GM19099 (cell line): ENCODE measurements around the gene ZER1.

Experiments used
- POLR2A ChIP-seq: IDR thresholded peaks from 3 replicates; pipeline ENCODE4 v1.6.1; 2011; ENCODE audit warnings: low read depth; ENCODE audit not compliant: insufficient read length; ENCODE audit errors: extremely low read depth

ZER1 gene

GRCh38 chr9:128727640-128728248 is 44.0 kb downstream of the ZER1 start:
- no peak for TF ChIP-seq POLR2A

- peak; percentile 45 for TF ChIP-seq POLR2A
These were observed 46.9 kb downstream of the ZER1 start for GRCh38 chr9:128724744-128725211.

- TF ChIP-seq POLR2A = peak; percentile 99
These were observed 47.6 kb downstream of the ZER1 start, which contains the start of gene ZDHHC12 for GRCh38 chr9:128723866-128724743. Gene ZDHHC12 (minus strand): TSS chr9:128724127. CDS start chr9:128724093, 34 bp downstream.

- no peak for TF ChIP-seq POLR2A
These were observed 48.3 kb downstream of the ZER1 start for GRCh38 chr9:128723352-128723865.

GRCh38 chr9:128722380-128723351 is 49.1 kb downstream of the ZER1 start:
- no peak for TF ChIP-seq POLR2A

GRCh38 chr9:128721487-128722010 is 50.2 kb downstream of the ZER1 start:
- no peak for TF ChIP-seq POLR2A

- TF ChIP-seq POLR2A = no peak
These were observed 50.8 kb downstream of the ZER1 start for GRCh38 chr9:128720841-128721486.

GRCh38 chr9:128719919-128720605 is 51.7 kb downstream of the ZER1 start:
- no peak for TF ChIP-seq POLR2A

- no peak for TF ChIP-seq POLR2A
These were observed 53.3 kb downstream of the ZER1 start for GRCh38 chr9:128718475-128718874.

GRCh38 chr9:128718047-128718446 is 53.7 kb downstream of the ZER1 start:
- no peak for TF ChIP-seq POLR2A

- TF ChIP-seq POLR2A = no peak
These were observed 55.0 kb downstream of the ZER1 start for GRCh38 chr9:128716581-128717254.

GRCh38 chr9:128715436-128715750 is 56.3 kb downstream of the ZER1 start:
- no peak for TF ChIP-seq POLR2A

GRCh38 chr9:128714586-128715435 is 56.9 kb downstream of the ZER1 start:
- no peak for TF ChIP-seq POLR2A
